Measurements from ENCODE around the gene CASP7. TPM values are rescaled to one million over a fixed set of nuclear protein-coding genes. Genes with fewer than 3 reads are reported as not detected.

Gene CASP7
- 10 to 100 TPM in 2 of 4 donors, 1 to 10 TPM in 2; 5.3 to 23.9 (median 8.9) TPM for total RNA-seq

- TF ChIP-seq CTCF (IDR thresholded peaks at IDR 0.05 in 4 of 5, conservative IDR thresholded peaks at IDR 0.05 in 1 of 5) (peak in 1 of 5 experiments; percentile 29), POLR2A (IDR thresholded peaks at IDR 0.05) (peak; percentile 63 to 73)
- Histone ChIP-seq H3K27ac (peak within 1 kb of the TSS; percentile 96 to 99 (median 98)), H3K27me3 (no peaks in the 10 kb centered on the region), H3K4me1 (peaks cover 3 to 16% of the 10 kb centered on the region in 2 donors), H3K9me3 (no peaks in the 10 kb centered on the region), H3K36me3 (no peaks in the 10 kb centered on the region), H3K4me3 (peak within 1 kb of the TSS; percentile 88 to 100 (median 95))
- DNase-seq (peak; percentile 71 to 75), ATAC-seq (peak; percentile 81 to 86)
- intact Hi-C loops (cut with DNase I; ENCODE audit: low total_unique reads), result loop anchor here (5.0 to 10.0 kb wide), 2 partner anchors 175 to 493 kb away; partner anchors contain the start of genes CCDC186, DCLRE1A and NHLRC2
- in situ Hi-C loops (cut with MboI; ENCODE audit: low sequenced_read_pairs in 4 of 4), result no loop called here
Measured at GRCh38 chr10:113679463-113680189, at the start of gene CASP7. TSS of gene CASP7 (plus strand) at chr10:113679912. CDS start at chr10:113697494, 17,582 bp downstream.

DNA sequence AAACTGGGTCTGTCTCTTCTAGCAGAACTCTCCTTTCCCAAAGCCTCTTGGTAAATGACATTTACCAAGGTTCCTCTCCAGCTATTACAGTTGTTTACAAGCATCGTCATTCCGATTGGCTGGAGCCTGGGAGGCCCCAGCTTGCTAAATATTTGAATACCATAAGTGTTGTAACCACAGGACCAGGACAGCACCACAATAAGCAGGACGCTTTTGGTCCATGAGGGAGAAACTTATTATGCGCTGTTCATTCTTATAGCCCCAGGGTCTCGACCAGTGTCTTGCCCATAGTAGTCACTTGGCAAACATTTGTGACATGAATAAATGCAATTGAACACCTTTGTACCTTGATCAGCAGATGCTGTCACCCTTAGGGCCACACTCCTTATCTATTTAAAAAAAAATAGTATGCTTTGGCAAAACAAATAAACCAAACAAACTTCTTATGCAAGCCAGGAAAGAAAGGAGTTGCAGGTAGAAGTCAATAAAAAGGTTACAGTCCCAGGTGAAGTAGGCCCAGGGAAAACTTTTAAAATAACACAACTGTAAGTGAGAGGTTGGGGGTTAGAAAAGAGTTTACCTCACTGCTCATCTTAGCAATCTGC lies 48.7 kb upstream of the CASP7 start:
- ATAC-seq (no peak), DNase-seq (no peak)
- TF ChIP-seq CTCF (IDR thresholded peaks at IDR 0.05 in 4 of 5, conservative IDR thresholded peaks at IDR 0.05 in 1 of 5) (no peak), POLR2A (IDR thresholded peaks at IDR 0.05) (no peak)
- Histone ChIP-seq H3K27ac (peak overlapping the region; percentile 88 to 96 (median 90)), H3K36me3 (peaks cover 0 to 71% of the 10 kb centered on the region in 2 donors), H3K4me3 (no peak overlapping the region), H3K4me1 (peaks cover 45 to 62% of the 10 kb centered on the region in 2 donors), H3K9me3 (no peaks in the 10 kb centered on the region), H3K27me3 (no peaks in the 10 kb centered on the region)
- intact Hi-C loops (cut with DNase I; ENCODE audit: low total_unique reads), result no loop called here
- in situ Hi-C loops (cut with MboI; ENCODE audit: low sequenced_read_pairs in 4 of 4), result no loop called here

DNA sequence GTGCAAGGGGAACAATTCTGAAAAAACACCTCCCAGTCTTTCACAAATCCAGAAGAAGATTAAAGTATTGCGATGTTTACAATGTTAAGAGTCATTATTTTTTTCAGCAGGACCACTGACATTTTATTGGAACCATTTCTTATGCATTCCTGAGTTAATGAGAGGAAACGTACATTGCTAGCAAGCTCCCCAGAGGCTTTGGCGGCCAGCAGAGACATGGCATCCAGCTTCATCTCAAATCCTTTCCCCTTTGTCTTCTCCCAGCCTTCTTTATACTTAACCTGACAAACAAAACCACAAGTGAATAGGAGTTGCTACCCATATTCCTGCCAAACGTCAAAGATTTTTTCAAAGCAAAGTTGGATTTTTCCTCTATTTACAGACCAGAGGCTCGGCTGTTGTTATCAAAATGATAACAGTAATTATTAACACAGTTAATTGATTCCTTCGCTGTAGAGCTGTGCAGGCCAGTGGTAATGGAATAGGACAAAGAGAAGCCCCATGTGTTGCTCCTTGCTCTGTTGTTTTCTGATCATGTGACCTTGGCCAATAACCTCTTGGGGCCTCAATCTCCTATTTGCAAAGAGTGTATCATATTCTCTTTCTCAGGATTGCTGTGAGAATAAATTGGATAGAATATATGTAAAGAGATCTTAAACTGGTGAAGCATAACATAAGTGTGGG lies 47.9 kb upstream of the CASP7 start:
- Histone ChIP-seq H3K9me3 (no peaks in the 10 kb centered on the region), H3K27ac (peak overlapping the region; percentile 68 to 96 (median 90)), H3K4me1 (peaks cover 37 to 54% of the 10 kb centered on the region in 2 donors), H3K27me3 (no peaks in the 10 kb centered on the region), H3K36me3 (peaks cover 0 to 78% of the 10 kb centered on the region in 2 donors), H3K4me3 (no peak overlapping the region)
- TF ChIP-seq POLR2A (IDR thresholded peaks at IDR 0.05), result no peak
- TF ChIP-seq CTCF (IDR thresholded peaks at IDR 0.05 in 4 of 5, conservative IDR thresholded peaks at IDR 0.05 in 1 of 5), result no peak
- ATAC-seq (no peak), DNase-seq (no peak)
- intact Hi-C loops (cut with DNase I; ENCODE audit: low total_unique reads) (no loop called here), in situ Hi-C loops (cut with MboI; ENCODE audit: low sequenced_read_pairs in 4 of 4) (no loop called here)

DNA sequence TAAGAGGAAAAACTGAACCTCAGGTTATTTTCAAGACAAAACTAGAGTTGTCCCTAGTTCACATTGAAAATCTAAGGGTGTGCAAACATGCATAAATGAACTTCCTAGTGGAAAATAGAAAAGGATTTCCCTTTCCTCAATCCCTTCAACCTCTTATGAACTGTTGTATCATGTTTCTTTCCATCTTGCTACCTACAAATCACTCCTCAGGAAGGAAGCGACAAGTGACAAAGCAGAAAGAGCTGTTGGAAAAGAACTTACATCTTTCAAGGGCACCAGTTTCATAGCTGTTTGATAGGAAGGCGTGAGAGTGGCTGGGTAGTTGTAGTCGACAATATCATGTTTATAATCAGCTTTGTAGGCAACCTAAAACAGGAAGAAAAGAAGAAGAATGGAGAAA lies 39.7 kb upstream of the CASP7 start:
- Histone ChIP-seq H3K27ac (peak overlapping the region; percentile 81 to 96 (median 96)), H3K4me3 (no peak overlapping the region), H3K4me1 (peaks cover 38 to 48% of the 10 kb centered on the region in 2 donors), H3K27me3 (no peaks in the 10 kb centered on the region), H3K9me3 (no peaks in the 10 kb centered on the region), H3K36me3 (peaks cover 0 to 76% of the 10 kb centered on the region in 2 donors)
- ATAC-seq (peak; percentile 64 to 85), DNase-seq (no peak)
- intact Hi-C loops (cut with DNase I; ENCODE audit: low total_unique reads), result no loop called here
- in situ Hi-C loops (cut with MboI; ENCODE audit: low sequenced_read_pairs in 4 of 4), result no loop called here
- TF ChIP-seq POLR2A (IDR thresholded peaks at IDR 0.05) (no peak), CTCF (IDR thresholded peaks at IDR 0.05 in 4 of 5, conservative IDR thresholded peaks at IDR 0.05 in 1 of 5) (no peak)

Data from gastrocnemius medialis (tissue), 4 donors.